Skeletal muscle satellite cell (primary cell): ENCODE measurements around the gene POLR2F.
"Not testable (repeated sequence)": the region's sequence is repeated elsewhere in the genome, so short reads cannot be mapped to it uniquely, and the experiment has no call there.

Experiments
- H3K27me3 ChIP-seq: 2 replicates; pipeline ENCODE4 v1.7.0; 2013; ENCODE audit warnings: low read length; ENCODE audit not compliant: control insufficient read depth, insufficient read depth
- H3K36me3 ChIP-seq: 2 replicates; pipeline ENCODE4 v1.7.0; 2013; ENCODE audit warnings: mild to moderate bottlenecking, control low read depth, low read length; ENCODE audit not compliant: insufficient read depth
- H3K4me1 ChIP-seq: 2 replicates; pipeline ENCODE4 v1.7.0; 2013; ENCODE audit warnings: low read length; ENCODE audit not compliant: control insufficient read depth, insufficient read depth
- H3K4me2 ChIP-seq: 2 replicates; pipeline ENCODE4 v1.7.0; 2013; ENCODE audit warnings: mild to moderate bottlenecking, low read length
- H3K4me3 ChIP-seq: 2 replicates; pipeline ENCODE4 v1.7.0; 2013; ENCODE audit warnings: low read length
- H3K9ac ChIP-seq: 2 replicates; pipeline ENCODE4 v1.7.0; 2013; ENCODE audit warnings: mild to moderate bottlenecking, low read depth, low read length, moderate library complexity
- H3K9me3 ChIP-seq: replicated peaks from 2 replicates; pipeline ENCODE4 v1.7.0; 2013; ENCODE audit warnings: mild to moderate bottlenecking, control low read depth, low read length

The POLR2F gene

DNA sequence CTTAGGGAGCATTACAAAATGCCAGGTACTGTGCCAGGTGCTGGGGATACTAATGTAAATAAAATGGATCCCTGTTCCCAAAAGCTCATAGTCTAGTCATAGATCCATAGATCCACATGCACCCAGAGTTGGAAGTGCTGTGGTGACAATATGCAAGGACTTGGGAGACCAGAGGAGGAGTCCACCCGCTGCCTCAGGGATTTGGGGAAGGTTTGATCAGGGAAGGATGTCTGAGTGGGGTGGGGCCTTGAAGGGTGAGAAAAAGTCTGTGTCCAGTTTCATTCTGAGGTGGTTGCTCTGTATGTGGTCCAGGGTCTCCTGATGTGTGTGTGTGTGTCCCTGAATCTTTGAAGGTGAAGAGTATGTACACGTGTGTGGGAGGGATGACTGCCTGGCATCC is 21.7 kb downstream of the POLR2F start:
- H3K4me1 ChIP-seq, result no peaks in the 10 kb centered on the region
- H3K9ac ChIP-seq, result no peak overlapping the region
- no peaks in the 10 kb centered on the region for H3K27me3 ChIP-seq
- no peak overlapping the region for H3K4me3 ChIP-seq
- H3K36me3 ChIP-seq, result no peaks in the 10 kb centered on the region
- no peak overlapping the region for H3K4me2 ChIP-seq
- no peaks in the 10 kb centered on the region for H3K9me3 ChIP-seq

DNA sequence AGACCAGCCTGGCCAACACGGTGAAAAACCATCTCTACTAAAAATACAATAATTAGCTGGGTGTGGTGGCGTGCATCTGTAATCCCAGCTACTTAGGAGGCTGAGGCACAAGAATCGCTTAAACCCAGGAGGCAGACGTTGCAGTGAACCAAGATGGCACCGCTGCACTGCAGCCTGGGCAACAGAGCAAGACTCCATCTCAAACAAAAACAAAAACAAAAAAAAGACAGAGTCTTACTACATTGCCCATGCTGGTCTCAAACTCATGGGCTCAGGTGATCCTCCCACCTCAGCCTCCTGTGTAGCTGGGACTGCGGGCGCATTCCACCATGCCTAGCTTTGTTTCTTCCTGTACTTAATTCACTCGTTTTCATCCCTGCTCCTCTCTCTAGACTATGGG is 22.5 kb downstream of the POLR2F start:
- H3K4me3 ChIP-seq, H3K9ac ChIP-seq: not testable (repeated sequence)

DNA sequence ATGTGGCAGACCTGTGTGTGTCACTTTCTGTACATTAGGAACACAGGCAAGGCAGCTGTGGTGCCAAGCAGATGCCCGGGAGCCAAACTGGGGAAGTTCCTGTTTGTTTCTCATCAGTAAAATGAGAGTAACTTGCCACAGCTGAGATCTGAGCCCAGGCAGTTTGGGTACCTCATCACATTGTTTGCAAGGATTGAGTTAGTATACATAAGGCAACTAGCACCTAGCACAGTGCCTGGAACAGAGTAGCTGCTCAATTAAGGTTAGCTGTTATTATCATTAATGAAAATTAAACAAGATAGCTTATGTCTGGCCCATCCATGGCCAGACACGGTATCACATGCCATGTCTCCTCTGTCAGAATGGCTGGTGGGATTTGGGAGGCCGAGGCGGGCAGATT is 23.0 kb downstream of the POLR2F start:
- H3K4me2 ChIP-seq, result no peak overlapping the region
- no peak overlapping the region for H3K4me3 ChIP-seq
- H3K9me3 ChIP-seq, result no peaks in the 10 kb centered on the region
- H3K9ac ChIP-seq, result no peak overlapping the region
- H3K27me3 ChIP-seq, result no peaks in the 10 kb centered on the region
- no peaks in the 10 kb centered on the region for H3K36me3 ChIP-seq
- H3K4me1 ChIP-seq, result no peaks in the 10 kb centered on the region

More for the DNA sequence above, 22.5 kb downstream of the POLR2F start:
- not testable (repeated sequence) for H3K4me2 ChIP-seq, H3K27me3 ChIP-seq, H3K9me3 ChIP-seq, H3K36me3 ChIP-seq, H3K4me1 ChIP-seq

DNA sequence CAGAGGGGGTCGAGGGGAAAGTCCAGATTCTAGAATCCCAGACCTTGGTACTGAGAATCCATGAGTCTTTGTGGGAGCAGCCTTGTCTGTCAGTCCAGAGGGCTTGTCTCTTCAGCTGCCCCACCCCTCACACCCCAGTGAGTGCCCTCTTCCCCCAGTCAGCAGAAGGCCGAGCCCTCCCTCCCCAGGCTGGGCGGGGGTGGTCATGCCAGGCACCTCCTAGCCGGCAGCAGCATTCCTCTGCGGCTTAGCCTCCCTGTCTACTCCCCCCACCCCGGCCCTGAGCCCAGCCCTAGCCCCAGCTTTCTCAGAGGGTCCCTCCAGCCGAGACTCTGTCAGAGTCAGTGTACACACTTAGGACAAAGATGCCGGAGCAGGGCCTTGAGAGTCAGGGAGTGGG is 26.3 kb downstream of the POLR2F start:
- no peaks in the 10 kb centered on the region for H3K9me3 ChIP-seq
- H3K4me3 ChIP-seq, result no peak overlapping the region
- H3K27me3 ChIP-seq, result no peaks in the 10 kb centered on the region
- no peaks in the 10 kb centered on the region for H3K4me1 ChIP-seq
- no peaks in the 10 kb centered on the region for H3K36me3 ChIP-seq
- no peak overlapping the region for H3K9ac ChIP-seq
- H3K4me2 ChIP-seq, result no peak overlapping the region

DNA sequence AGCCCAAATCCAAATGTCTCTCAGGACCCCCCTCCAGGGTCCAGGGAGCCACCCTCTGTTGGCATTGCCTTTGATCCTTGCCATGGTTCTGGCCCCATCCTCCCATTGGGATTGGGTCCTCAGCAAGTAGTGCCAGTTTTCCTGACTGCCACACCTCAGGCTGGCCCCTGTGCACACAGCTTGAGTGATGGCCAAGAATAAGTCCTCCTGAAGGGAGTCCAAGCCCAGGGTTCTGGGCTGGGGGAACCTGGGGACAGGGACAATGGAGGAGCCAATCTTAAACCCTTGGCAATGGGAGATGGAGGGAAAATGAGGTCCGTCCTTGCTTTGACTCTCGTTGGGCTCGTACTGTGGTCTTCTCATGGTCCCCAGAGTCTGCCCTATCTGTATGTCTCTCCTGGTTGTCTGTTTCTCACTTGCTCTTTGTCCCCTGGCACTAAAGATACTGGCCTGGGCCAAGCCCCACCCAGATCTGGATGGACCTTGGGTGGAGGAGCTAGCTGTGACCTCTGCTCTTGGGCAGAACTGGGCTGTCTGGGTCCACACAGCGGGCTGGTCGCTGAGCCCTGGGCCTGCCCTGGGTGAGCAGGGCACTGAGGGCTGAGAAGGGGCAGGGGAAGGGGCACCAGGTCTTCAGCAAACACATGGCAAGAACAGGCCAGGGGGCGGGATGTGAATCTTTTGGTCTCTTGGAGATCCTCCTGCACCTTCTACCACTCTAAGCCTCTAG is 27.9 kb downstream of the POLR2F start:
- no peak overlapping the region for H3K4me3 ChIP-seq
- no peaks in the 10 kb centered on the region for H3K27me3 ChIP-seq
- no peak overlapping the region for H3K9ac ChIP-seq
- no peaks in the 10 kb centered on the region for H3K36me3 ChIP-seq
- H3K4me2 ChIP-seq, result no peak overlapping the region
- H3K4me1 ChIP-seq, result no peaks in the 10 kb centered on the region
- H3K9me3 ChIP-seq, result no peaks in the 10 kb centered on the region

DNA sequence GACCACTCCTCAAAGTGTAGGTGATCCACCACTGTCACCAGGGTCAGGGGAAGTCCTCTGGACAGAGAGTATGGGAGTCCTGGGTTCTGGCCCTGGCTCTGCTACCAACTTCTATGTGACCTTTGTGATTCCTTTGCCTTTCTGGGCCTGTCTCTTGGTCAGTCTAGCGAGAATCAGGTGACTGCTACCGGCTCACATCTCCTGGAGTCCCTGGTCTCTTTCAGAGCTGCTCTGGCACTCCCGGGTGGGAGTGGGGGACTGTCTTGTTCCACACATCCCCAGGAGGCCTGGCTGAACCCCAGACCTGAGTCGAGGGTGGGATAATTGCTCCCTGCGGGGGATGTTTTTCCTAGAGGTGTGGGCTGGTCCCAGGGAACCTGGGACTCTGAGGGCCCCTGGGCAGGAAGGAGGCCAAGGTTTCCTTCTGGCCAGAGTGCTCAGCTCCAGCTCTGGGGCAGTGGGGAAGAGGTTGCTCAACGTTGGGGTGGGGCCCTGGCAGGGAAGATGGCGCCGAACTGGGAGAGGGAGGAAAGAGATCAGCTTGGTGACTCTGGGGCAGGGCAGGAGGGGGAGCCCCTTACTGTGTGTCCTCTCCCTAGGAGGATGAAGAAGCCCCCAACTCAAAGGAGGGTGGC is 28.8 kb downstream of the POLR2F start:
- no peak overlapping the region for H3K4me3 ChIP-seq

DNA sequence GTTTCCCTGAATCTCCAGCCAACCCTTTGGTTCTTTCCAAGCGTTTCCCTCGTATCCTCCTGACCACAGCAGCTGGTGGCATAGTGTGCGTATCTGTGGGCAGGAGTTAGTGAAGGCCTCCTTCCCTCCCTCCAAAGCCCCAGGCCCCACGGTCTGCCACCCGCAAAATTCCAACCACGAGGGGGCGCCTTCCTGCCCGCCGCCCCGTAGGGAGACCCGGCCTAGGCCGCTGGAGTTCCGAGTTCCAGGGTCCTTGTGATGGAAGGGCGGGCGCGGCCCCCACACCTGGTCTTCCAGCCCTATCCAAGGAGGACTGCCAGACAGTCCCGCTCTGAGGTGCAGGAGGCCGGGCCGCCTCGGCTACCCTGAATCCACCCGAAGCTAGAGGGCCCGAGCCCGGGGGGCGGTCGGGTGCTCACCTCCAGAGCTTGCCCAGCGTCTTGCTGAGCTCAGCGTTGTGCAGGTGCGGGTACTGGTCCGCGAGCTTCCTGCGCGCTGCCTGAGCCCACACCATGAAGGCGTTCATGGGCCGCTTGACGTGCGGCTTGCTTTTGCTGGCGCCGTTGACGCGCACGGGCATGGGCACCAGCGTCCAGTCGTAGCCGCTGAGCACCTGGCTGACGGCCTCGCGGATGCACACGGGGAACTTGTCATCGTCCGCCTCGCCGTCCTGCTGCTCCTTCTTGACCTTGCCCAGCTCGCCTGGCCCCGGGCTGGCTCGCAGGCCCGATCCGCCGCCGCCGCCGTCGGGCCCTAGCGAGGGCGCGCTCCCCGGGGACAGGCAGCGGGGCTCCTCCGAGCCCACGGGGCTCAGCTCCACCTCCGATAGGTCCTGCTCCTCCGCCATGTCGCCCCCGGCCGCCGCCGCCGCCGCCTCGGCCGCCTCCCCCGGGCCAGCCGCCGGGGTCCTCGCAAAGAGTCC is 29.7 kb downstream of the POLR2F start:
- no peaks in the 10 kb centered on the region for H3K27me3 ChIP-seq
- H3K4me3 ChIP-seq, result no peak overlapping the region
- H3K9ac ChIP-seq, result no peak overlapping the region
- no peaks in the 10 kb centered on the region for H3K9me3 ChIP-seq
- H3K36me3 ChIP-seq, result no peaks in the 10 kb centered on the region
- no peaks in the 10 kb centered on the region for H3K4me1 ChIP-seq
- H3K4me2 ChIP-seq, result no peak overlapping the region

More for the DNA sequence above, 28.8 kb downstream of the POLR2F start:
- no peaks in the 10 kb centered on the region for H3K27me3 ChIP-seq
- H3K9me3 ChIP-seq, result no peaks in the 10 kb centered on the region
- H3K9ac ChIP-seq, result no peak overlapping the region
- H3K4me1 ChIP-seq, result no peaks in the 10 kb centered on the region
- H3K36me3 ChIP-seq, result no peaks in the 10 kb centered on the region
- no peak overlapping the region for H3K4me2 ChIP-seq

DNA sequence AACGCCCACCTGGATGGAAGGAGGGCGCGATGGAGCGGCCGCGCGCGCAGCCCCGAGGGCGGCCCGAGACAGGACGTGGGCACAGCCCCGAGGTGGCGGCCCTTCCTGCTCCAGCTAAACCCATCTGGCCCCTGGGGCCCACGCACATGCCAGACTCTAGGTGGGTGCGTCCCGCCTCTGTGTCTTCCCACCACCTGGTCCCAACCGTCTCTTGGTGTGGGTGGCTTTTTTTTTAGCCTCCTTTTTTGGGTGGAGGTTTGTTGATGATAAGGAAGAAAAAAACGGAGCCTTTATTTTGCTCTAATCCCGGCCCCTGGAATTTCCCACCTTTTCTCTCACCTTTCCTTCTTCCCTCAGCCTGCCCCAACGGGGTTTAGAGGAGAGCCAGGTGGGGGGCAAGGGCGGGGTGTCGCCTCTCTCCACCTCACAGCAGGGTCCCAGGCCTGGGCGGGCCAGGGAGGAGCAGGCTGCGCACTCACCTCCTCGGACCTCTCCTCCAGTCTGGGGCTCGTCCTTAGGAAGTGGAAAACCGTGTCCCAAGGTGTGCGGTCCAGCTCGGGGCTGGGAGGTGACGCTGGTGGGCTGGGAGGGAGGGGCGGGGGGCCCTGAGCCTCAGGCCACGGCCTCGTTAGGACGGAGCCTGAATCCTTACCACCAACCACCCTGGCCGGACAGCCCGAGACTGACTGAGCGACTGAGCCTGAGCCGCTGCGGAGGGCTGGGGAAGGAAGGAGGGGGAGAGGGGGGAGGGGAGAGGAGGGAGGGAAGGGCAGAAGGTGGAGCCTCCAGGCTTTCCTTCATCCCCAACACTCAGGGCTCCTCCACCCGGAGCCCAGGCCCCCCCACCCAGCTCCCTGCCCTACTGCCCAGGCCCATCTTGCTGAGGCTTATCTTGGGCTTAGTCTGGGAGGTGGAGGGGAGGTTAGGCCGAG is 30.6 kb downstream of the POLR2F start, which contains the start of gene SOX10:
Gene SOX10 (minus strand): TSS at position 696 of the 932 bp plus-strand sequence. CDS start 771 bp downstream, outside the sequence.
- H3K4me1 ChIP-seq, result no peaks in the 10 kb centered on the region
- no peak within 1 kb of the TSS for H3K4me2 ChIP-seq
- H3K9me3 ChIP-seq, result no peaks in the 10 kb centered on the region
- no peak within 1 kb of the TSS for H3K4me3 ChIP-seq
- no peaks in the 10 kb centered on the region for H3K27me3 ChIP-seq
- no peaks in the 10 kb centered on the region for H3K36me3 ChIP-seq
- H3K9ac ChIP-seq, result no peak within 1 kb of the TSS

DNA sequence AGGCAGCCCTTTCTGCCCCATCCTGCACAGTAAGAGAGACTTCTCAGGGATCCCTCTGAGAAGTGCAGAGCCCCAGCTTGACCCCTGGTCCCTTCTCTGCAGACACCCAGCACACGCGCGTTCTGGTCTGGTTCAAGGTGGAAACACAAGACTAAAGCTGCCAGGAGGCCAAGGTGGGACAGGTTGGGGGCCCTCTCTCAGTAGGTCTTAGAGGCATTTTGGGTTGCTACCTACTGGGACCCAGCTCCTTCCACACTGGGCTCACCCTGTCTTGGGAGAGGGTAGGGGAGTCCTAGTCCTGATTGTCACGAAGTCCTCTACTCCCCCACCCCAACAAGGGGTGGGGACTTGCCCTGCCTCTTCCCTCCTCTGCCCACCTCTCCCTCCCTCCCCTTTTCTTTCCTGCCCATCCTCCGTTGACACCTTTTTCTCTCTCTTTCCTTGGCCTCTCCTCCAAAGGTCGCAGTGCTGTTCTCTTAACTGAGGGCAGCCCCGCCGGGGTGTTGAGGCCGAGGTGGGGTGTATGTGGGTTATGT is 31.6 kb downstream of the POLR2F start:
- no peak overlapping the region for H3K4me3 ChIP-seq
- no peaks in the 10 kb centered on the region for H3K9me3 ChIP-seq
- H3K27me3 ChIP-seq, result no peaks in the 10 kb centered on the region
- no peak overlapping the region for H3K9ac ChIP-seq
- H3K4me1 ChIP-seq, result no peaks in the 10 kb centered on the region
- no peak overlapping the region for H3K4me2 ChIP-seq
- H3K36me3 ChIP-seq, result no peaks in the 10 kb centered on the region

DNA sequence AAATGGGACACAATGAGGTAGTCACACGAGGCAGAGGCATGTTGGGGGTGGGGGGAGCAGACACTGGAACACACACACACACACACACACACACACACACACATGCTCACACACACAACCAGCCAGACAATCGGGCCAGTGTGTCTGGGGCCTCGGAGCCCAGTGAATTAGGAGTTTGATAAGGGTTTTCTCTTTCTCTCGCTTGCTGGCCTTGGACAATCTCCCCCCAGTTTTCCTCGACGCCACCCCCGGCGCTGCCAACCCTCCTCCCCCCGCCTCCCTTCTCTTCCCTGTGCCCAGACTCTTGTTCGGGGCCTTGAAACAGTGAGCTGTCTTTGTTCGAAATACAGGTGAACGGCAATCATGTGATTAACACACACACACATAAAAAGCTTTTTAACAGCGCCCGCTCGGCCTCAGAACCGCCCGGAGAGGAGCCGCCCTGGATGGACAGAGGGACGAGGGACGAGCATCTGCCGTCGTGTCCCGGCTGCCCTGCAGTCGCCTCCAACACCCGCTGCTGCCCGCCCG is 32.3 kb downstream of the POLR2F start:
- H3K4me2 ChIP-seq, result no peak overlapping the region
- H3K27me3 ChIP-seq, result no peaks in the 10 kb centered on the region
- no peak overlapping the region for H3K4me3 ChIP-seq
- no peak overlapping the region for H3K9ac ChIP-seq
- no peaks in the 10 kb centered on the region for H3K4me1 ChIP-seq
- H3K36me3 ChIP-seq, result no peaks in the 10 kb centered on the region
- no peaks in the 10 kb centered on the region for H3K9me3 ChIP-seq
